Esophagus squamous epithelium (tissue), 4 donors: Measurements from ENCODE around the gene CAMK2A.

ENCODE experiments used
- POLR2A ChIP-seq, 4 donors: fragments of 450-650 bp; IDR thresholded peaks; one replicate each; pipeline ENCODE4 v1.6.1; 2017; ENCODE audit warnings: antibody characterized with exemption in 4 of 4, mild to moderate bottlenecking in 4 of 4, moderate library complexity in 3 of 4
- TF ChIP-seq, protein P1 (sequence below), 6 experiments: fragments of 450-650 bp in 4 of 6; fragments of 200-600 bp in 2 of 6; sonication (generic) in 2 of 6; IDR thresholded peaks; one replicate each; pipeline ENCODE4 v1.5.1; 2016 to 2019; ENCODE audit warnings: antibody characterized with exemption in 6 of 6, mild to moderate bottlenecking in 4 of 6, moderate library complexity in 4 of 6

- TF ChIP-seq POLR2A (IDR thresholded peaks at IDR 0.05), result no peak
- TF ChIP-seq, protein P1, sequence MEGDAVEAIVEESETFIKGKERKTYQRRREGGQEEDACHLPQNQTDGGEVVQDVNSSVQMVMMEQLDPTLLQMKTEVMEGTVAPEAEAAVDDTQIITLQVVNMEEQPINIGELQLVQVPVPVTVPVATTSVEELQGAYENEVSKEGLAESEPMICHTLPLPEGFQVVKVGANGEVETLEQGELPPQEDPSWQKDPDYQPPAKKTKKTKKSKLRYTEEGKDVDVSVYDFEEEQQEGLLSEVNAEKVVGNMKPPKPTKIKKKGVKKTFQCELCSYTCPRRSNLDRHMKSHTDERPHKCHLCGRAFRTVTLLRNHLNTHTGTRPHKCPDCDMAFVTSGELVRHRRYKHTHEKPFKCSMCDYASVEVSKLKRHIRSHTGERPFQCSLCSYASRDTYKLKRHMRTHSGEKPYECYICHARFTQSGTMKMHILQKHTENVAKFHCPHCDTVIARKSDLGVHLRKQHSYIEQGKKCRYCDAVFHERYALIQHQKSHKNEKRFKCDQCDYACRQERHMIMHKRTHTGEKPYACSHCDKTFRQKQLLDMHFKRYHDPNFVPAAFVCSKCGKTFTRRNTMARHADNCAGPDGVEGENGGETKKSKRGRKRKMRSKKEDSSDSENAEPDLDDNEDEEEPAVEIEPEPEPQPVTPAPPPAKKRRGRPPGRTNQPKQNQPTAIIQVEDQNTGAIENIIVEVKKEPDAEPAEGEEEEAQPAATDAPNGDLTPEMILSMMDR (IDR thresholded peaks at IDR 0.05), result no peak
Measured at GRCh38 chr5:150284311-150284710, 5.3 kb downstream of the CAMK2A start.
